K562 (cell line): ENCODE results near the gene CASKIN1. TPM values are rescaled to one million over a fixed set of nuclear protein-coding genes. Genes with fewer than 3 reads are reported as not detected.

Experiments
- BRF2 ChIP-seq: IDR thresholded peaks from 3 replicates; pipeline ENCODE4 v1.6.1; 2011; ENCODE audit warnings: borderline replicate concordance, mild to moderate bottlenecking; ENCODE audit not compliant: insufficient read length, insufficient read depth
- CBFA2T2 ChIP-seq: fragments of 450-650 bp; conservative IDR thresholded peaks from 2 replicates; pipeline ENCODE4 v1.6.1; 2017; ENCODE audit warnings: mild to moderate bottlenecking
- CTBP1 ChIP-seq: fragments of 450-650 bp; IDR thresholded peaks from 2 replicates; pipeline ENCODE4 v1.6.1; 2016; ENCODE audit warnings: borderline replicate concordance
- CTCFL ChIP-seq: IDR thresholded peaks from 2 replicates; pipeline ENCODE4 v1.6.1; 2011; ENCODE audit warnings: borderline replicate concordance, low read depth, mild to moderate bottlenecking, moderate library complexity, low read length; ENCODE audit not compliant: insufficient read depth, poor library complexity, severe bottlenecking
- HIVEP1 ChIP-seq: fragments of 250-450 bp; sonication (Bioruptor Pico); IDR thresholded peaks from 2 replicates; pipeline ENCODE4 v1.4.0; 2020; ENCODE audit warnings: mild to moderate bottlenecking
- MIER1 ChIP-seq: fragments of 450-650 bp; IDR thresholded peaks from 2 replicates; pipeline ENCODE4 v1.6.1; 2016; ENCODE audit warnings: antibody characterized with exemption, mild to moderate bottlenecking, low read depth
- NR1H2 ChIP-seq: sonication (generic); formaldehyde crosslinking; IDR thresholded peaks from 2 replicates; pipeline ENCODE4 v1.4.0; 2020; ENCODE audit warnings: mild to moderate bottlenecking, missing genetic modification reagents
- SIN3A ChIP-seq, 2 experiments: fragments of 150-350 bp in 1 of 2; IDR thresholded peaks; 2 replicates each; pipeline ENCODE4 v1.6.1; 2011 to 2016; ENCODE audit warnings: borderline replicate concordance in 2 of 2, low read depth in 2 of 2, low read length in 2 of 2, mild to moderate bottlenecking in 2 of 2, moderate library complexity in 2 of 2; ENCODE audit not compliant: control insufficient read depth in 1 of 2
- TFE3 ChIP-seq: fragments of 450-650 bp; formaldehyde crosslinking; IDR thresholded peaks from 2 replicates; pipeline ENCODE4 v1.4.0; 2020; ENCODE audit warnings: mild to moderate bottlenecking, mixed read lengths
- TSHZ1 ChIP-seq: fragments of 250-450 bp; sonication (Bioruptor Pico); IDR thresholded peaks from 2 replicates; pipeline ENCODE4 v1.4.0; 2020; ENCODE audit warnings: mild to moderate bottlenecking, moderate library complexity
- U2AF1 ChIP-seq: fragments of 200-400 bp; formaldehyde crosslinking; optimal IDR thresholded peaks from 2 replicates; pipeline ENCODE3; 2017; ENCODE audit warnings: mild to moderate bottlenecking, low read depth, low read length, moderate library complexity
- VEZF1 ChIP-seq: fragments of 200-800 bp; sonication (Bioruptor generic); IDR thresholded peaks from 2 replicates; pipeline ENCODE4 v1.6.1; 2017; ENCODE audit warnings: missing genetic modification characterization, missing compliant biosample characterization
- ZNF134 ChIP-seq: fragments of 250-450 bp; sonication (Bioruptor Pico); conservative IDR thresholded peaks from 2 replicates; pipeline ENCODE4 v1.4.0; 2020
- ZNF583 ChIP-seq: fragments of 250-450 bp; sonication (Bioruptor Pico); IDR thresholded peaks from 2 replicates; pipeline ENCODE4 v1.4.0; 2020
- ZNF668 ChIP-seq: fragments of 250-450 bp; sonication (Bioruptor Pico); IDR thresholded peaks from 2 replicates; pipeline ENCODE4 v1.8.0; 2022; ENCODE audit warnings: mild to moderate bottlenecking, inconsistent platforms
- polyA plus RNA-seq, 8 experiments: library from polyadenylated mRNA; depleted of rRNA in 4 of 8; stranded (reverse) in 5 of 8; unstranded in 3 of 8; fragments of >200 nt; fragmentation: Nextera tagmentation in 2 of 8; fragmentation: Illumina TruSeq in 1 of 8; extraction: Ambion mirVana in 2 of 8; extraction: Trizol in 1 of 8; gene quantifications; 2 replicates each; pipeline versions ENCODE4 v1.2.1 to v1.2.3, GENCODE V29; 2011 to 2014; ENCODE audit warnings: inconsistent platforms in 1 of 8, missing spikeins in 1 of 8
- total RNA-seq, 7 experiments: library from RNA; depleted of rRNA in 6 of 7; stranded (reverse); fragments of >200 nt in 6 of 7; fragmentation: Illumina TruSeq in 2 of 7; extraction: Trizol in 2 of 7; gene quantifications; 2 replicates each; pipeline versions ENCODE4 v1.2.1 to v1.2.3, GENCODE V29; 2011 to 2021; ENCODE audit warnings: low replicate concordance in 1 of 7

Gene CASKIN1
- total and polyA plus RNA-seq, 9 of the 15 experiments (the other 6 are each of a cell fraction or from before 2014, with no cell fraction given) = 0.15 to 4.5 (median 1.5) TPM; not detected in 2

GRCh38 chr16:2223221-2223941 is 27.0 kb upstream of the CASKIN1 start, which contains the start of gene E4F1 (continued):
- TF ChIP-seq BRF2 (no peak), ZNF668 (CRISPR knock-in tag) (no peak), ZNF134 (no peak), CTCFL (no peak), TFE3 (CRISPR knock-in tag) (no peak), NR1H2 (CRISPR knock-in tag) (no peak), HIVEP1 (CRISPR knock-in tag) (no peak), MIER1 (no peak), TSHZ1 (no peak), SIN3A (IDR thresholded peaks at IDR 0.05; ENCODE audit: borderline replicate concordance in 2 of 2, control insufficient read depth in 1 of 2, low read depth in 2 of 2, low read length in 2 of 2) (peak in 1 of 2 experiments; percentile 77; a peak in 2 of 4 replicates), VEZF1 (CRISPR knock-in tag) (peak; percentile 85), U2AF1 (peak; percentile 59), CTBP1 (peak; percentile 98), CBFA2T2 (no peak), ZNF583 (CRISPR knock-in tag) (no peak)
